ENCODE data around the gene PKN1.
A peak's percentile ranks its signal among the peaks of the same experiment; 100 is the strongest.
"Not testable (repeated sequence)": the region's sequence is repeated elsewhere in the genome, so short reads cannot be mapped to it uniquely, and the experiment has no call there.

PKN1 gene

GRCh38 chr19:14430712-14431111 lies 2.4 kb upstream of the PKN1 start:
- no peak for DNase-seq (ENCODE audit: low read depth)

DNA sequence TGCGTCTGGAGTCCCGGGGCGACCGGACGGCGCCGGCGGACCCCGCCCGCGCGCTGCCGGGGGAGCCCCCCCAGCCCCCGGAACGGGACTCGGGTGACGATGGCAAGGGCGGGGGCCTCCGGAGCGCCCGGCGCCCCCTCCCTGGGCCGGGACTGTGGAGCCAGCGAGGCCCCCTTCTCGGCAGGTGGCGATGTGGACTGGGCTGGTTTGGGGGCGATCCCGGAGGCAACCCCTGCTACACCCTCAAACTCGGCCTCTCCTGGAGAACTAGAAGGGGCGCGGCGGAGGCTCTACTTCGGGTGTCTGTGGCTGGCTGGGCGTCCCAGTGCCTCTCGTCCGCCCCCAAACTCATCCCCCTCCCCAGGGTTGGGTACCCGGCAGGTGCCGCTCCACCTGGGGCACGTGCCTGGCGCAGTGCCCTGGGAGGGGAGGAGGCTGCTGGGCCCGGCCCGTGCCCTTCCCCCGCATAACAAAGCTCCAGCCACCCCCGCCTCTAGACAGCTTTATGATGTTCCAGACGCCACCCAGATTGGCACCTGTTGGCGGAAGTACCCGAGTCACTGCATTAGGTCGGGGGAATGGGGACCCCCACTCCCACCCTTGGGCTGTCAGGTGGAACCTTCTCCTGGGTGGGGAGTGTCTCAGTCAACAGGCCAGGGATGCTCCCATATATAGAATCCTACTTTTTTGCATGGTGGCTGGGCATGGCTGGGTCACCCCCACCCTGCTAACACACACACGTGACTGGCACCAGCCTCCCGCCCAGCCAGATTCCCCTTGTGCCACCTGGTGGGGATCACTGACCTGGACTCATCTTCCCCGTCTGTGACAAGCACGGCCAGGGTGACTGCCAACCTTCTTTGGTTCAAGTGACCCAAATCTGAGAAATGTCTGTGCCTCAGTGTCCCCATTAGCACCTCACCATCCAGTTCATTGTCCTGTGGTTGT lies 722 bp downstream of the PKN1 start:
- DNase-seq (ENCODE audit: low read depth) = no peak

DNA sequence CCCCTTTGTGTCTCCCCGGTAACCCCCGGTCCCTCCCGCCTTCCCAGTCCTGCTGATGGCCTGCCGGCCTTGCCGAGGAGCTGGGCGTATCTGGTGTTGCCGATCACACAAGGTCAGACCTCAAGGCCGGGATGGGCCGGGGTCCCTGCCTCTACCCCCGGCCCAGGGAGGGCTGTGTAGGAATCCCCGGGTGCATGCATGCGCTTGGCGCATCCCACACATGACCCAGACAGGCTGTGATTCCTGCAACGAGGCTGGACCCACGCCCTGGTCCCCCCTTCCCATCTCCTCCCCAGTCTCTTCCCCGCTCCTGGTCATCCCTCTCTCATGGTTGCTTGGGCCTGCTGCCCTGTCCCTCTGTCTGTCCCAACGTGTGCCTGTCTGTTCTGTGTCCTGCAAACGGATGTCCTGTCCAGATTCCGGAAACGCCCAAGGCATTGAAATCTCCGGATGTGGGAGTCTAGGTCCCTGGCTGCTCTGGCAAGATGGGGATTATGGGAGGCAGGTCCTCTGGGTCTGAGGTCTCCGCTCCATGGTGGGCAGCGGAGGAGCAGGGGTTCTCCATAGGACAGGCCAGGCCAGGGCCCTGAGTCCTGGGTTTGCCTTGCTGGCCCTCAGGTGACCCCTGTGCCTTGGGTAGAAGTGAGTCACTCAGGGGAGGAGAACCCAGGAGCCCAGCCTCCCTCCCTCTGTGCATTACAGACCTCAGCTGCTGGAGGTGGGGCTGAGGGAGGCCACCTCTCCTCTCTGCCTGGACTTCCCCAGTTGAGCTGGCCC lies 1.6 kb downstream of the PKN1 start:
- DNase-seq (ENCODE audit: low read depth) = peak; percentile 50

- DNase-seq (ENCODE audit: low read depth) = no peak
Observed at GRCh38 chr19:14435320-14436050, 2.4 kb downstream of the PKN1 start.

DNA sequence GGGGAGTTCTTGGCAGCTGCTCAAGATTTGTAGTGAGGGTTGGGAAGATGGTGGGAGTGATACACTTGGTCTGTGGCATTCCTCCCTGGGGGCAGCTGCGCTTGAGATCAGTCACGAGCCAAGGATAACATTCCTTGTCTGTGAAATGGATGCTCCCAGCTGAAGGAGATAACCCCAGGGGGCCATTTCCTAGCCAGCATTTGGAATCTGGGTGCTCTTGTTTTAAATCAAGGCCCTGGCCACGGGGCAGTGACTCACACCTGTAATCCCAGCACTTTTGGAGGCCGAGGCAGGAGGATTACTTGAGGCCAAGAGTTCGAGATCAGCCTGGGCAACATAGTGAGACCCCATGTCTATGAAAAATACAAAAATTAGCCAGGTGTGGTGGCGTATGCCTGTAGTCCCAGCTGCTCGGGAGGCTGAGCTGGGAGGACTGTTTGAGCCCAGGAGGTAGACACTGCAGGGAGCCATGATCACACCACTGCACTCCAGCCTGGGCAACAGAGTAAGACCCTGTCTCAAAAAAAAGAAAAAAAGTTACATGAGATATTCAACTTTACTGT lies 4.6 kb downstream of the PKN1 start:
- no peak for DNase-seq (ENCODE audit: low read depth)

DNA sequence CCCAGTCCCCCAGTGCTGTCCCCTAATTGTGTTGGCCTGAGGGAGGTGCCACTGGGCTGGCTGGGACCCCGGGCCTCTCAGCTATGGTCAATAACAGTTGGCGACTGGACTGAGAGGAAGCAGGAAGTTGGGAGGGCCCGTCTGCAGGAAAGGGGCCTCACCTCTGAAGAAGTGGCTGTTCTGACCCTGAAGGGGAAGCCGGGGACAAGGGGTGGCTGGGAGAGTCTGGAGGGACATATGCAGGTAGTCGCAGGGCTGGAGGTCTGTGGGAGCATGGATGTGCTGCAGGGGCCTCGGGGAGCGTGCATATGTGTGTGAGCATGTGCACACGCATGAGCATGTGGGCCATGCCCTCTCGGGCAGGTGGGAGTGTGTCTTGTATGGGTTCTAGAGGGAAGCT lies 5.9 kb downstream of the PKN1 start:
- no peak for DNase-seq (ENCODE audit: low read depth)

DNA sequence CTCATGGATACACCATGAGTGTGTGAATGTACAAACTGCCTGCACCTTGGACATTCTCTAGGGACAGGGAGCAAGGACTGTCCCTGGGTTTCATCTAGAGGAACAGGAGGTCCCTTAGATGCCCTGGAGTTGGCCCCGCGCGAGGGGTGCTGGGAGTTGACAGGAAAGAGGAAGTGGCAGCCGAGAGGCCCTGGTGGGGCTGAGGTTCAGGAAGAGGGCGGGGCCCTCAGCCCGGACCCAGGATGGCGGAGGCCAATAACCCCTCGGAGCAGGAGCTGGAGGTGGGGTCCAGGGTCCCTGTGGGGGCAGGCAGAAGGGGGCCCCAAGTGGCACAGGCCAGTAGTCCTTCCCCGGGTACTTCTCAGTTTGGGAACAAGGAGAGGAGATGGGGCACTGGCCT lies 6.9 kb downstream of the PKN1 start:
- DNase-seq (ENCODE audit: low read depth) = peak; percentile 73

- no peak for DNase-seq (ENCODE audit: low read depth)
Observed at GRCh38 chr19:14441041-14441938, 8.2 kb downstream of the PKN1 start.

GRCh38 chr19:14442891-14443631 lies 10.0 kb downstream of the PKN1 start:
- no peak for DNase-seq (ENCODE audit: low read depth)

- no peak for DNase-seq (ENCODE audit: low read depth)
Observed at GRCh38 chr19:14443632-14444216, 10.6 kb downstream of the PKN1 start.

- DNase-seq (ENCODE audit: low read depth) = no peak
Observed at GRCh38 chr19:14446336-14447036, 13.4 kb downstream of the PKN1 start.

GRCh38 chr19:14449321-14449720 lies 16.2 kb downstream of the PKN1 start:
- DNase-seq (ENCODE audit: low read depth) = no peak

- peak; percentile 67 for DNase-seq (ENCODE audit: low read depth)
Observed at GRCh38 chr19:14450168-14450874, 17.2 kb downstream of the PKN1 start.

DNA sequence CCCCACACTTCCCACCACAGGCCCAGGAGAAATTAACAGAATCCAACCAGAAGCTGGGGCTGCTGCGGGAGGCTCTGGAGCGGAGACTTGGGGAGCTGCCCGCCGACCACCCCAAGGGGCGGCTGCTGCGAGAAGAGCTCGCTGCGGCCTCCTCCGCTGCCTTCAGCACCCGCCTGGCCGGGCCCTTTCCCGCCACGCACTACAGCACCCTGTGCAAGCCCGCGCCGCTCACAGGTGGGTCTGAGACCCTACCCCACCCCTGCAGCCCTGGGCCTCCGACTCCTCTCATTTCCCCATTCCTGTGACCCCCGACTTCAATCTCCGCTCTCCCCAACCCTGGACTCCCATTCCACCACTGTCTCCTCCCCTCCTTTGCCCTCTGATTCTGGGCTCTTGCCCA lies 17.8 kb downstream of the PKN1 start:
- no peak for DNase-seq (ENCODE audit: low read depth)

GRCh38 chr19:14452303-14452702 lies 19.2 kb downstream of the PKN1 start:
- DNase-seq (ENCODE audit: low read depth) = not testable (repeated sequence)

DNA sequence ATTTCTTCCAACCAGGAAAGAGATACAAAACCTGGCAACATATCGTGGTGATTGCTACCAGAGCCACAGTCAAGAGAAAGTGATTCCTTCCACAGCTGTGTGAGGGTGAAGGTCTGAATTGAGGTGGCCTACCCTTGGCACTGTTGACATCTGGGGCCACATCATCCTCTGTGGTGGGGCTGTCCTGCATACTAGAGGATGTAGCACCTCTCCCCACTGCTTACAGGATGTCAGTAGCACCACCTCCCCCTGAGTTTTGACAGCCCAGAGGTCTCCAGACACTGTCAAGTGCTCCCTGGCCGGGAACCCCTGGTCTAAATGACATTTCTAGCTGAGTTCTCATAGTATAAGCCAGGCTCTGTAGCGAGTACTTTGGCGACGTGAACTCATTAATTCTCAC lies 26.6 kb downstream of the PKN1 start:
- no peak for DNase-seq (ENCODE audit: low read depth)

DNA sequence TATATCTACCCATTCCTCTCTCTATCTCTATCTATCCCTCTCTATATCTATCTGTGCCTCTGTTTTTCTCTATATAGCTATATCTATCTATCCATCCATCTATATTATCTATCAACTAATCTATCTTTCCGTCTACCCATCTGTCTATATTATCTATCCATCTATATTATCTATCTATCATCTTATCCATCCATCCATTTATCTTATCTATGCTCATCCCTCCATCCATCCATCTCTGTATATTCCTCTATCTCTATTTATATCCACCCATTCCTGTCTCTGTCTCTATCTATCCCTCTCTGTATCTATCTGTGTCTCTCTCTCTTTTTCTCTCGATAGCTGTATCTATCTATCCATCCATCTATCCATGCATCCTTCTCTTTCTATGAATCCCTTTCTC lies 27.8 kb downstream of the PKN1 start:
- DNase-seq (ENCODE audit: low read depth) = no peak

DNA sequence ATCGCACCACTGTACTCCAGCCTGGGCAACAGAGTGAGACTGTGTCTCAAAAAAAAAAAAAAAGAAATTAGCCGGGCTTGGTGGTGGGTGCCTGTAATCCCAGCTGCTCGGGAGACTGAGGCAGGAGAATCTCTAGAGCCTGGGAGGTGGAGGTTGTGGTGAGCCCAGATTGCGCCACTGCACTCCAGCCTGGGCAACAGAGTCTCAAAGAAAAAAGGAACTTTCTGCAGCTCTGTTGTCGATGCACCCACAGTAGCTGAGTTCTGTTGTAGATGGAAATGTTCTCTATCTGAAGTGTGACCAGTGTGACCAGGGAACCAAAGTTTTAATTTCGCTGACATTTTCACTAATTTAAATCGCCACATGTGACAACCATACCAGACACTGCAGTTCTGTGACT lies 29.3 kb downstream of the PKN1 start:
- DNase-seq (ENCODE audit: low read depth) = not testable (repeated sequence)

DNA sequence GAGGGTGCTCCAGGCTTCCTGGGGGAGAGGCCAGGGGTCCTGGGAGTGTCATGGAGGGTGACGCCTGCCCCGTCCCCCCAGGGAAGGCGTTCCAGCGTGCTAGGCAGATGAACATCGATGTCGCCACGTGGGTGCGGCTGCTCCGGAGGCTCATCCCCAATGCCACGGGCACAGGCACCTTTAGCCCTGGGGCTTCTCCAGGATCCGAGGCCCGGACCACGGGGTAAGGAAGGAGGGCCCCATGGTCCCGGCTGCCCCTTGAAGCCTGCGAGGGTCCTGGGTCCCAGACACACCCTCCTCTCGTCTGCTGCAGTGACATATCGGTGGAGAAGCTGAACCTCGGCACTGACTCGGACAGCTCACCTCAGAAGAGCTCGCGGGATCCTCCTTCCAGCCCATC lies 30.6 kb downstream of the PKN1 start:
- no peak for DNase-seq (ENCODE audit: low read depth)
